Vein endothelial cell (primary cell): Measurements from ENCODE around the gene CD1E. TPM values are rescaled to one million over a fixed set of nuclear protein-coding genes. Genes with fewer than 3 reads are reported as not detected.

Source experiments
- total RNA-seq: library from RNA; depleted of rRNA; stranded (reverse); fragments of >200 nt; gene quantifications from 2 replicates; pipeline ENCODE4 v1.2.3, GENCODE V29; 2012

The CD1E gene
- total RNA-seq = not detected in 2 replicates

GRCh38 chr1:158353303-158354075 lies at the start of gene CD1E:
Gene CD1E, plus strand, starts transcription at chr1:158353894. Its CDS starts 95 bp downstream, at chr1:158353989.

GRCh38 chr1:158331481-158332150 lies 22.1 kb upstream of the CD1E start, which contains the start of gene CD1B:
Gene CD1B, minus strand, starts transcription at chr1:158331531. Its CDS starts 108 bp downstream, at chr1:158331423.

GRCh38 chr1:158398818-158399514 lies 45.3 kb downstream of the CD1E start, which contains the start of gene OR10T2:
Gene OR10T2, minus strand, starts transcription at chr1:158399466. Its CDS starts 0 bp downstream, at chr1:158399466.

Other genes starting within 250 kb of the CD1E start
- gene CD1D, start 173.0 kb upstream of the CD1E start, total RNA-seq = under 0.01 and 0.10 TPM in 2 replicates
- gene CD1A, start 99.5 kb upstream of the CD1E start, total RNA-seq = not detected in 2 replicates
- gene CD1C, start 64.0 kb upstream of the CD1E start, total RNA-seq = not detected in 2 replicates
- gene CD1B, start 22.4 kb upstream of the CD1E start, total RNA-seq = not detected in 2 replicates
- not detected in 2 replicates for gene OR10T2, start 45.6 kb downstream of the CD1E start, total RNA-seq
- not detected in 2 replicates for gene OR10K2, start 72.3 kb downstream of the CD1E start, total RNA-seq
- gene OR10K1, start 107.9 kb downstream of the CD1E start, total RNA-seq = not detected in 2 replicates
- gene OR10R2, start 118.3 kb downstream of the CD1E start, total RNA-seq = not detected in 2 replicates
- not detected in 2 replicates for gene OR6Y1, start 200.5 kb downstream of the CD1E start, total RNA-seq
- not detected in 2 replicates for gene OR6P1, start 216.7 kb downstream of the CD1E start, total RNA-seq
- gene OR10X1, start 226.0 kb downstream of the CD1E start, total RNA-seq = not detected in 2 replicates